Brain microvascular endothelial cell (primary cell): Measurements from ENCODE around the gene POLR3GL.

Source experiments
- DNase-seq: peaks from one replicate; pipeline ENCODE4 v3.0.0-alpha.2; 2020
- H3K27ac ChIP-seq: fragments of 250-450 bp; sonication (Bioruptor Pico); 2 replicates; pipeline ENCODE4 v1.5.1; 2020; ENCODE audit warnings: mild to moderate bottlenecking, moderate library complexity
- H3K27me3 ChIP-seq: fragments of 250-450 bp; sonication (Bioruptor Pico); replicated peaks from 2 replicates; pipeline ENCODE4 v1.5.1; 2020; ENCODE audit warnings: mild to moderate bottlenecking
- H3K36me3 ChIP-seq: fragments of 250-450 bp; sonication (Bioruptor Pico); replicated peaks from 2 replicates; pipeline ENCODE4 v1.5.1; 2020; ENCODE audit warnings: mild to moderate bottlenecking
- H3K4me3 ChIP-seq: 2 replicates; pipeline ENCODE4 v1.5.1; 2011; ENCODE audit warnings: low read depth, mild to moderate bottlenecking, control low read depth, low read length, moderate library complexity
- CTCF ChIP-seq: IDR thresholded peaks from 2 replicates; pipeline ENCODE4 v1.5.1; 2011; ENCODE audit warnings: low read depth, mild to moderate bottlenecking, moderate library complexity, low read length, control low read depth, inconsistent platforms; ENCODE audit errors: missing control alignments
- in situ Hi-C: cut with HindIII; loops from 2 replicates; pipeline ENCODE4 v1.10.0; 2017; ENCODE audit warnings: low sequenced_read_pairs, low pct_ligation_motif_present

The POLR3GL gene

GRCh38 chr1:145992502-145992936 lies 28.0 kb downstream of the POLR3GL start:
- in situ Hi-C loops: no loop called here
- no peak overlapping the region for H3K4me3 ChIP-seq
- no peak overlapping the region for H3K27ac ChIP-seq
- DNase-seq: no peak
- no peak for TF ChIP-seq CTCF
- H3K36me3 ChIP-seq: peaks cover 30% of the 10 kb centered on the region
- H3K27me3 ChIP-seq: no peaks in the 10 kb centered on the region

GRCh38 chr1:145992958-145993617 lies 28.6 kb downstream of the POLR3GL start:
- Histone ChIP-seq H3K36me3 (peaks cover 30% of the 10 kb centered on the region), H3K27me3 (no peaks in the 10 kb centered on the region), H3K4me3 (no peak overlapping the region), H3K27ac (no peak overlapping the region)
- no peak for DNase-seq
- in situ Hi-C loops: no loop called here
- no peak for TF ChIP-seq CTCF

GRCh38 chr1:145993618-145994390 lies 29.3 kb downstream of the POLR3GL start:
- DNase-seq: no peak
- Histone ChIP-seq H3K27me3 (no peaks in the 10 kb centered on the region), H3K4me3 (peak overlapping the region; percentile 88), H3K27ac (no peak overlapping the region), H3K36me3 (peaks cover 30% of the 10 kb centered on the region)
- in situ Hi-C loops: no loop called here
- TF ChIP-seq CTCF: no peak

GRCh38 chr1:145994391-145995120 lies 30.1 kb downstream of the POLR3GL start:
- in situ Hi-C loops: no loop called here
- Histone ChIP-seq H3K27me3 (no peaks in the 10 kb centered on the region), H3K36me3 (peaks cover 30% of the 10 kb centered on the region), H3K4me3 (peak overlapping the region; percentile 88), H3K27ac (no peak overlapping the region)
- no peak for DNase-seq
- no peak for TF ChIP-seq CTCF

GRCh38 chr1:145995148-145995881 lies 30.8 kb downstream of the POLR3GL start:
- Histone ChIP-seq H3K27me3 (no peaks in the 10 kb centered on the region), H3K4me3 (peak overlapping the region; percentile 88), H3K27ac (no peak overlapping the region), H3K36me3 (peaks cover 30% of the 10 kb centered on the region)
- DNase-seq: no peak
- no peak for TF ChIP-seq CTCF
- in situ Hi-C loops: no loop called here
